ENCODE measurements around the gene ABHD14A. TPM values are rescaled to one million over a fixed set of nuclear protein-coding genes. Genes with fewer than 3 reads are reported as not detected.
A peak's percentile ranks its signal among the peaks of the same experiment; 100 is the strongest.

ABHD14A gene
- total RNA-seq, 1 experiment from 2014 or later, result 3.8 TPM

- no peak overlapping the region for H3K27ac Mint-ChIP-seq
- TF ChIP-seq FOXK1 (CRISPR knock-in tag; IDR thresholded peaks at IDR 0.05) (no peak), ESRRA (CRISPR knock-in tag; IDR thresholded peaks at IDR 0.05; ENCODE audit: borderline replicate concordance) (no peak), ZNF512 (CRISPR knock-in tag; IDR thresholded peaks at IDR 0.05; ENCODE audit: borderline replicate concordance) (no peak), SP1 (CRISPR knock-in tag; conservative IDR thresholded peaks at IDR 0.05) (no peak), IRF2 (CRISPR knock-in tag; IDR thresholded peaks at IDR 0.05; ENCODE audit: borderline replicate concordance, low read depth) (no peak), GTF2I (CRISPR knock-in tag; conservative IDR thresholded peaks at IDR 0.05) (no peak), ATF1 (CRISPR knock-in tag; IDR thresholded peaks at IDR 0.05) (no peak)
- peaks cover 9% of the 10 kb centered on the region for H3K4me1 Mint-ChIP-seq
Measured at GRCh38 chr3:52020796-52021195, 45.9 kb downstream of the ABHD14A start.

GRCh38 chr3:52021489-52022268 is 46.8 kb downstream of the ABHD14A start:
- Mint-ChIP-seq H3K9me3 (no peaks in the 10 kb centered on the region), H3K27ac (0 out of 2 replicates have a peak overlapping the region, but pooled peaks have one; percentile 9), H3K4me1 (peaks cover 9% of the 10 kb centered on the region), H3K4me3 (no peak overlapping the region), H3K27me3 (ENCODE audit: low read depth) (no peaks in the 10 kb centered on the region), H3K36me3 (no peaks in the 10 kb centered on the region)
- no peak for DNase-seq (ENCODE audit: low spot score)
- TF ChIP-seq NFE2L1 (CRISPR knock-in tag; IDR thresholded peaks at IDR 0.05) (no peak), PREB (CRISPR knock-in tag; IDR thresholded peaks at IDR 0.05; ENCODE audit: borderline replicate concordance) (no peak), NFYB (CRISPR knock-in tag; conservative IDR thresholded peaks at IDR 0.05; ENCODE audit: low read depth) (no peak), SMAD3 (CRISPR knock-in tag; IDR thresholded peaks at IDR 0.05; ENCODE audit: borderline replicate concordance) (no peak), IRF1 (CRISPR knock-in tag; IDR thresholded peaks at IDR 0.05) (no peak), TEAD4 (CRISPR knock-in tag; IDR thresholded peaks at IDR 0.05) (no peak), ZMAT4 (CRISPR knock-in tag; IDR thresholded peaks at IDR 0.05) (no peak), ETV6 (CRISPR knock-in tag; IDR thresholded peaks at IDR 0.05) (no peak), MLX (CRISPR knock-in tag; IDR thresholded peaks at IDR 0.05) (no peak), ATF1 (CRISPR knock-in tag; IDR thresholded peaks at IDR 0.05) (no peak), SOX15 (CRISPR knock-in tag; IDR thresholded peaks at IDR 0.05) (no peak), HMGA2 (CRISPR knock-in tag; IDR thresholded peaks at IDR 0.05) (no peak), ZNF263 (CRISPR knock-in tag; IDR thresholded peaks at IDR 0.05; ENCODE audit: low read depth) (no peak)
- no peak for ATAC-seq
- ChIA-PET POLR2A (no interaction called here), CTCF (interaction anchor here (0.9 to 13.0 kb wide), 7 partner anchors 7 to 34 kb away, joined by 3 to 138 read pairs (median 11); partner anchors contain the start of gene DUSP7)

More at GRCh38 chr3:52020796-52021195, 45.9 kb downstream of the ABHD14A start:
- no peaks in the 10 kb centered on the region for H3K27me3 Mint-ChIP-seq (ENCODE audit: low read depth)
- no peak for ATAC-seq
- H3K4me3 Mint-ChIP-seq, result no peak overlapping the region
- no peaks in the 10 kb centered on the region for H3K36me3 Mint-ChIP-seq
- no peaks in the 10 kb centered on the region for H3K9me3 Mint-ChIP-seq
- CTCF ChIA-PET, result interaction anchor here (0.9 to 13.0 kb wide), 4 partner anchors 16 to 35 kb away, joined by 3 to 138 read pairs (median 64); partner anchors contain the start of gene DUSP7
- POLR2A ChIA-PET, result no interaction called here
- DNase-seq (ENCODE audit: low spot score), result no peak
